ENCODE data around the gene TRIM37.

GRCh38 chr17:58993311-58993710, 113.4 kb downstream of the TRIM37 start:
- TF ChIP-seq CTCF (IDR thresholded peaks at IDR 0.05): no peak
- TF ChIP-seq EZH2 (IDR thresholded peaks at IDR 0.05): no peak
